ENCODE results near the gene OR13C8. TPM values are rescaled to one million over a fixed set of nuclear protein-coding genes. Genes with fewer than 3 reads are reported as not detected.
"Not testable (repeated sequence)": the region's sequence is repeated elsewhere in the genome, so short reads cannot be mapped to it uniquely, and the experiment has no call there.

OR13C8 gene
- total RNA-seq, 1 experiment from 2014 or later, result not detected

DNA sequence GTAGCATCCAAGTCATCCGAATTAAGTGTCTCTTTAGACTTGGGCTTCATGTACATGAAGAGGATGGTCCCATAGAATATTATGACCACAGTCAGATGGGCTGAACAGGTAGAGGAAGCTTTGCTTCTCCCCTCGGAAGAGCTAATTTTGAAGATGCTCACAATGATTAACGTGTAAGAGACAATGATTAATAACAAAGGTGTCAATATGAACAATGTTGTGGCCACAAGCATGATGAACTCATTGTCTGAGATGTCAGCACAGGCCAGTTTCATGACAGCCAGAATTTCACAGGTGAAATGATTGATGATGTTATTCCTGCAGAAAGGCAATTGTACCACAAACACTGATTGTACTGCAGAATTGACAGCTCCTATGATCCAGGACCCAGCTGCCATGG is 35.8 kb downstream of the OR13C8 start:
- BruUV-seq (replicated peaks), result no TSS peak
- in situ Hi-C loops (cut with HindIII; ENCODE audit: low pct_unique_long_range_greater_than_20kb, low sequenced_read_pairs), result no loop called here

DNA sequence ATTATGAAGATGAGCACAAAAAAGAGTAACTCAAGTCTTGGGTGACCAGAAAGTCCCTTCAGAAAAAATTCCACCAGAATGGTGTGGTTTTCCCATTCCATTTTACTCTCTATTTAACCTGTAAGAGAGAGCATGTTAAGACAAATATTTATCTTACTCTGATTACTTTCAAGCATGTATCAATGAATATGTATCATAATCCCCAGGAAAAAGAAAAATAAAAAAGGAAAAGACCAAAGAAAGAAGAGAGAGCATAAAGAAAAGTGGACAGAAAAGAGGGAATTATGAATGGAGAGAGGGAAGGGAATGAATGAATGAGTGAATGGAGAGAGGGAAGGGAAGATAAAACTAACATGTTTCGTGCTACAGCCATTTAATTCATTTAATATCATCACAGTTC is 36.6 kb downstream of the OR13C8 start, which contains the start of gene OR13C2:
Gene OR13C2 (minus strand): TSS at position 101 of the 400 bp plus-strand sequence. CDS start 0 bp downstream, at position 101.
- in situ Hi-C loops (cut with HindIII; ENCODE audit: low pct_unique_long_range_greater_than_20kb, low sequenced_read_pairs); ATAC-seq; H3K4me1 ChIP-seq (ENCODE audit: control insufficient read depth, insufficient read depth, low read length); H3K27me3 ChIP-seq (ENCODE audit: control insufficient read depth, insufficient read depth, low read length); H3K4me3 ChIP-seq (ENCODE audit: low read depth in 2 of 2, low read length in 2 of 2); BruUV-seq (replicated peaks); POLR2A ChIA-PET; CTCF ChIA-PET; H3K9me3 ChIP-seq (ENCODE audit: control insufficient read depth, insufficient read depth, low read depth, low read length); DNase-seq (ENCODE audit: low read depth, low spot score); intact Hi-C loops (cut with micrococcal nuclease; ENCODE audit: unreplicated experiment); H3K27ac ChIP-seq (ENCODE audit: low read length); H3K36me3 ChIP-seq (ENCODE audit: control insufficient read depth, insufficient read depth, low read length): not testable (repeated sequence)

More for the DNA sequence above, 35.8 kb downstream of the OR13C8 start:
- POLR2A ChIA-PET, result no interaction called here
- intact Hi-C loops (cut with micrococcal nuclease; ENCODE audit: unreplicated experiment), result no loop called here
- Histone ChIP-seq H3K27me3 (ENCODE audit: control insufficient read depth, insufficient read depth, low read length) (no peaks in the 10 kb centered on the region), H3K4me3 (ENCODE audit: low read depth in 2 of 2, low read length in 2 of 2) (no peak overlapping the region), H3K9me3 (ENCODE audit: control insufficient read depth, insufficient read depth, low read depth, low read length) (no peaks in the 10 kb centered on the region), H3K27ac (ENCODE audit: low read length) (no peak overlapping the region), H3K4me1 (ENCODE audit: control insufficient read depth, insufficient read depth, low read length) (no peaks in the 10 kb centered on the region), H3K36me3 (ENCODE audit: control insufficient read depth, insufficient read depth, low read length) (no peaks in the 10 kb centered on the region)
- DNase-seq (ENCODE audit: low read depth, low spot score), result no peak
- no peak for TF ChIP-seq POLR2AphosphoS5 (IDR thresholded peaks at IDR 0.05; ENCODE audit: low read depth, low read length)
- no peak for TF ChIP-seq TCF7L2 (IDR thresholded peaks at IDR 0.05; ENCODE audit: low read depth, low read length)
- TF ChIP-seq, protein P1, sequence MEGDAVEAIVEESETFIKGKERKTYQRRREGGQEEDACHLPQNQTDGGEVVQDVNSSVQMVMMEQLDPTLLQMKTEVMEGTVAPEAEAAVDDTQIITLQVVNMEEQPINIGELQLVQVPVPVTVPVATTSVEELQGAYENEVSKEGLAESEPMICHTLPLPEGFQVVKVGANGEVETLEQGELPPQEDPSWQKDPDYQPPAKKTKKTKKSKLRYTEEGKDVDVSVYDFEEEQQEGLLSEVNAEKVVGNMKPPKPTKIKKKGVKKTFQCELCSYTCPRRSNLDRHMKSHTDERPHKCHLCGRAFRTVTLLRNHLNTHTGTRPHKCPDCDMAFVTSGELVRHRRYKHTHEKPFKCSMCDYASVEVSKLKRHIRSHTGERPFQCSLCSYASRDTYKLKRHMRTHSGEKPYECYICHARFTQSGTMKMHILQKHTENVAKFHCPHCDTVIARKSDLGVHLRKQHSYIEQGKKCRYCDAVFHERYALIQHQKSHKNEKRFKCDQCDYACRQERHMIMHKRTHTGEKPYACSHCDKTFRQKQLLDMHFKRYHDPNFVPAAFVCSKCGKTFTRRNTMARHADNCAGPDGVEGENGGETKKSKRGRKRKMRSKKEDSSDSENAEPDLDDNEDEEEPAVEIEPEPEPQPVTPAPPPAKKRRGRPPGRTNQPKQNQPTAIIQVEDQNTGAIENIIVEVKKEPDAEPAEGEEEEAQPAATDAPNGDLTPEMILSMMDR (IDR thresholded peaks at IDR 0.05), result no peak
- no peak for TF ChIP-seq SIN3A (IDR thresholded peaks at IDR 0.05; ENCODE audit: borderline replicate concordance, insufficient read depth, low read depth, low read length)
- TF ChIP-seq, protein P2, sequence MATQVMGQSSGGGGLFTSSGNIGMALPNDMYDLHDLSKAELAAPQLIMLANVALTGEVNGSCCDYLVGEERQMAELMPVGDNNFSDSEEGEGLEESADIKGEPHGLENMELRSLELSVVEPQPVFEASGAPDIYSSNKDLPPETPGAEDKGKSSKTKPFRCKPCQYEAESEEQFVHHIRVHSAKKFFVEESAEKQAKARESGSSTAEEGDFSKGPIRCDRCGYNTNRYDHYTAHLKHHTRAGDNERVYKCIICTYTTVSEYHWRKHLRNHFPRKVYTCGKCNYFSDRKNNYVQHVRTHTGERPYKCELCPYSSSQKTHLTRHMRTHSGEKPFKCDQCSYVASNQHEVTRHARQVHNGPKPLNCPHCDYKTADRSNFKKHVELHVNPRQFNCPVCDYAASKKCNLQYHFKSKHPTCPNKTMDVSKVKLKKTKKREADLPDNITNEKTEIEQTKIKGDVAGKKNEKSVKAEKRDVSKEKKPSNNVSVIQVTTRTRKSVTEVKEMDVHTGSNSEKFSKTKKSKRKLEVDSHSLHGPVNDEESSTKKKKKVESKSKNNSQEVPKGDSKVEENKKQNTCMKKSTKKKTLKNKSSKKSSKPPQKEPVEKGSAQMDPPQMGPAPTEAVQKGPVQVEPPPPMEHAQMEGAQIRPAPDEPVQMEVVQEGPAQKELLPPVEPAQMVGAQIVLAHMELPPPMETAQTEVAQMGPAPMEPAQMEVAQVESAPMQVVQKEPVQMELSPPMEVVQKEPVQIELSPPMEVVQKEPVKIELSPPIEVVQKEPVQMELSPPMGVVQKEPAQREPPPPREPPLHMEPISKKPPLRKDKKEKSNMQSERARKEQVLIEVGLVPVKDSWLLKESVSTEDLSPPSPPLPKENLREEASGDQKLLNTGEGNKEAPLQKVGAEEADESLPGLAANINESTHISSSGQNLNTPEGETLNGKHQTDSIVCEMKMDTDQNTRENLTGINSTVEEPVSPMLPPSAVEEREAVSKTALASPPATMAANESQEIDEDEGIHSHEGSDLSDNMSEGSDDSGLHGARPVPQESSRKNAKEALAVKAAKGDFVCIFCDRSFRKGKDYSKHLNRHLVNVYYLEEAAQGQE (IDR thresholded peaks at IDR 0.05; ENCODE audit: insufficient read depth in 1 of 2, low read depth in 2 of 2, low read length in 1 of 2), result no peak
- CTCF ChIA-PET, result no interaction called here
- ATAC-seq, result no peak

DNA sequence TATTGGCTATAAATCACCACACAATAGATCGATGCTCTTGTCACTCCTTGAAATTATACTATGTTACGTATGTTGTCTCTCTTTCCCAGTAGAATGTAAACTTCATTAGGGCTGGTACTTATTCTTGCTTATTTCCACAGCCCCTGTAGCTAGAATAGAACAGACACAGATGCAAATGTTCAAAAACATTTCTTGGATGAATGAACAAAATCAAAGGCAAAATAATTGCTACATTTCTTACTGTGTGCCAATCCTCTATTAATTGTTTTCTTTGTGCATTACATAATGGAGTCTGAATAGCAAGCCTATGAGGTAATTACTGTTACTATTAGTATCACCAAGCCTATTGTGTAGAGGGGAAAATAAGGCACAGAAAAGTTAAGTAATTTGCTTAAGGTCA is 37.2 kb downstream of the OR13C8 start:
- ATAC-seq (no peak), DNase-seq (ENCODE audit: low read depth, low spot score) (no peak)
- TF ChIP-seq, protein P2 (IDR thresholded peaks at IDR 0.05; ENCODE audit: insufficient read depth in 1 of 2, low read depth in 2 of 2, low read length in 1 of 2), result no peak
- TF ChIP-seq TCF7L2 (IDR thresholded peaks at IDR 0.05; ENCODE audit: low read depth, low read length), result no peak
- no peak for TF ChIP-seq SIN3A (IDR thresholded peaks at IDR 0.05; ENCODE audit: borderline replicate concordance, insufficient read depth, low read depth, low read length)
- no peak overlapping the region for H3K27ac ChIP-seq (ENCODE audit: low read length)
- CTCF ChIA-PET, result no interaction called here
- no peaks in the 10 kb centered on the region for H3K36me3 ChIP-seq (ENCODE audit: control insufficient read depth, insufficient read depth, low read length)
- POLR2A ChIA-PET, result no interaction called here
- no peaks in the 10 kb centered on the region for H3K9me3 ChIP-seq (ENCODE audit: control insufficient read depth, insufficient read depth, low read depth, low read length)
- no peak overlapping the region for H3K4me3 ChIP-seq (ENCODE audit: low read depth in 2 of 2, low read length in 2 of 2)
- intact Hi-C loops (cut with micrococcal nuclease; ENCODE audit: unreplicated experiment), result no loop called here
- no peaks in the 10 kb centered on the region for H3K4me1 ChIP-seq (ENCODE audit: control insufficient read depth, insufficient read depth, low read length)
- no TSS peak for BruUV-seq (replicated peaks)
- in situ Hi-C loops (cut with HindIII; ENCODE audit: low pct_unique_long_range_greater_than_20kb, low sequenced_read_pairs), result no loop called here
- no peaks in the 10 kb centered on the region for H3K27me3 ChIP-seq (ENCODE audit: control insufficient read depth, insufficient read depth, low read length)
